Testis (tissue), 3 donors: ENCODE measurements around the gene CEACAM19. TPM values are rescaled to one million over a fixed set of nuclear protein-coding genes. Genes with fewer than 3 reads are reported as not detected.

Experiments used
- microRNA counts, 2 donors: library from miRNA; unstranded; fragments of <30 nt; microRNA quantifications; one replicate each; lab custom pipeline; 2016
- microRNA-seq, 2 donors: library from miRNA; unstranded; fragments of <30 nt; microRNA quantifications; one replicate each; pipeline ENCODE4, GENCODE V29; 2016; ENCODE audit warnings: borderline number of aligned reads in 2 of 2, borderline replicate concordance in 1 of 2
- polyA plus RNA-seq: library from polyadenylated mRNA; stranded (reverse); fragments of 350-450 nt; fragmentation: Illumina TruSeq; extraction: RNeasy Lipid Tissue Mini Kit (QIAGEN cat#74804); gene quantifications from one replicate; pipeline ENCODE4 v1.2.3, GENCODE V29; 2014; ENCODE audit warnings: low read depth, low replicate concordance; ENCODE audit not compliant: insufficient read depth
- small RNA-seq, 2 donors: library from RNA; depleted of rRNA; stranded (forward); fragments of <200 nt; gene quantifications; one replicate each; pipeline ENCODE3, GENCODE V24; 2016
- total RNA-seq, 2 donors: library from RNA; depleted of rRNA; stranded (reverse); fragments of >200 nt; gene quantifications; one replicate each; pipeline ENCODE4 v1.2.3, GENCODE V29; 2016

Gene CEACAM19
- total and polyA plus RNA-seq, 3 donors from 2014 or later = 9.9 to 14.7 (median 11.2) TPM

MicroRNAs within 50 kb of the gene (microRNA counts, 767-probe panel; counts per million panel counts)
- microRNA hsa-miR-4531 (lab: Ali Mortazavi, UCI) = 4,111 to 4,338 counts per million in 2 donors

Small RNA genes lying within 50 kb of the gene (microRNA-seq; reads per million reads assigned to microRNA genes)
- gene MIR4531 = 0 reads per million in 2 donors

Small RNA genes lying within 50 kb of the gene (small RNA-seq; reads per million reads assigned to genes)
- 0 reads per million in 2 donors for gene RF00285

Other genes starting within 250 kb of the CEACAM19 start
- gene ZNF229, start 223.0 kb upstream of the CEACAM19 start, total RNA-seq = 1 to 10 TPM; 5.1 to 5.8 TPM
- 4.4 TPM for gene ZNF229, start 223.0 kb upstream of the CEACAM19 start, polyA plus RNA-seq
- 1 to 10 TPM; 6.9 to 8.9 TPM for gene ZNF180, start 171.0 kb upstream of the CEACAM19 start, total RNA-seq
- 4.7 TPM for gene ZNF180, start 171.0 kb upstream of the CEACAM19 start, polyA plus RNA-seq
- under 1 TPM; 0.62 to 0.87 TPM for gene CEACAM20, start 141.8 kb upstream of the CEACAM19 start, total RNA-seq
- gene CEACAM20, start 141.8 kb upstream of the CEACAM19 start, polyA plus RNA-seq = 0.53 TPM
- gene IGSF23, start 57.9 kb upstream of the CEACAM19 start, total RNA-seq = under 1 TPM; 0.37 to 0.79 TPM
- not detected for gene IGSF23, start 57.9 kb upstream of the CEACAM19 start, polyA plus RNA-seq
- 10 to 100 TPM; 29.1 to 41.1 TPM for gene PVR, start 27.6 kb upstream of the CEACAM19 start, total RNA-seq
- gene PVR, start 27.6 kb upstream of the CEACAM19 start, polyA plus RNA-seq = 31.9 TPM
- gene CEACAM16, start 27.7 kb downstream of the CEACAM19 start, total RNA-seq = under 1 TPM in 1 of 2 donors, not detected in 1; 0.50 TPM
- gene CEACAM16, start 27.7 kb downstream of the CEACAM19 start, polyA plus RNA-seq = not detected
- gene BCL3, start 77.2 kb downstream of the CEACAM19 start, total RNA-seq = 10 to 100 TPM; 31.7 to 38.1 TPM
- 15.5 TPM for gene BCL3, start 77.2 kb downstream of the CEACAM19 start, polyA plus RNA-seq
- gene CBLC, start 106.4 kb downstream of the CEACAM19 start, total RNA-seq = 1 to 10 TPM; 4.9 to 6.9 TPM
- gene CBLC, start 106.4 kb downstream of the CEACAM19 start, polyA plus RNA-seq = 1.9 TPM
- 100 to 1,000 TPM in 1 of 2 donors, 10 to 100 TPM in 1; 67.8 to 128 TPM for gene BCAM, start 137.6 kb downstream of the CEACAM19 start, total RNA-seq
- 113 TPM for gene BCAM, start 137.6 kb downstream of the CEACAM19 start, polyA plus RNA-seq
- 100 to 1,000 TPM; 268 to 278 TPM for gene NECTIN2, start 174.8 kb downstream of the CEACAM19 start, total RNA-seq
- 158 TPM for gene NECTIN2, start 174.8 kb downstream of the CEACAM19 start, polyA plus RNA-seq
- 10 to 100 TPM; 54.7 to 67.3 TPM for gene TOMM40, start 219.8 kb downstream of the CEACAM19 start, total RNA-seq
- 43.1 TPM for gene TOMM40, start 219.8 kb downstream of the CEACAM19 start, polyA plus RNA-seq
- gene APOE, start 234.3 kb downstream of the CEACAM19 start, total RNA-seq = 100 to 1,000 TPM; 215 to 494 TPM
- 185 TPM for gene APOE, start 234.3 kb downstream of the CEACAM19 start, polyA plus RNA-seq
- gene APOC1, start 243.1 kb downstream of the CEACAM19 start, total RNA-seq = 10 to 100 TPM in 1 of 2 donors, 1 to 10 TPM in 1; 9.4 to 43.9 TPM
- 42.9 TPM for gene APOC1, start 243.1 kb downstream of the CEACAM19 start, polyA plus RNA-seq